ENCODE results near the gene TMEM132A. TPM values are rescaled to one million over a fixed set of nuclear protein-coding genes. Genes with fewer than 3 reads are reported as not detected.

The TMEM132A gene
- total and polyA plus RNA-seq, 2 of the 13 experiments (the other 11 are each of a cell fraction or from before 2014, with no cell fraction given): 11.1 to 32.9 TPM

- no peak for TF ChIP-seq CEBPZ (IDR thresholded peaks at IDR 0.05; ENCODE audit: low read length)
- no peak for TF ChIP-seq SOX6 (IDR thresholded peaks at IDR 0.05)
- TF ChIP-seq SOX6 (CRISPR knock-in tag; IDR thresholded peaks at IDR 0.05): no peak
- TF ChIP-seq BRD4 (CRISPR knock-in tag; IDR thresholded peaks at IDR 0.05): no peak
- TF ChIP-seq TRAFD1 (CRISPR knock-in tag; IDR thresholded peaks at IDR 0.05; ENCODE audit: borderline replicate concordance): no peak
- TF ChIP-seq TIGD3 (CRISPR knock-in tag; IDR thresholded peaks at IDR 0.05; ENCODE audit: borderline replicate concordance): 0 out of 2 replicates have a peak, but pooled peaks have one; percentile 20
- no peak for TF ChIP-seq RFXANK (CRISPR knock-in tag; IDR thresholded peaks at IDR 0.05)
- TF ChIP-seq CREB1 (IDR thresholded peaks at IDR 0.05): peak; percentile 90
- 0 out of 2 replicates have a peak, but pooled peaks have one; percentile 39 for TF ChIP-seq CREB1 (CRISPR knock-in tag; IDR thresholded peaks at IDR 0.05)
- TF ChIP-seq ZBTB21 (CRISPR knock-in tag; IDR thresholded peaks at IDR 0.05): peak; percentile 77
- no peak for TF ChIP-seq MIXL1 (CRISPR knock-in tag; IDR thresholded peaks at IDR 0.05)
- 0 out of 2 replicates have a peak, but pooled peaks have one; percentile 38 for TF ChIP-seq TGIF2 (CRISPR knock-in tag; IDR thresholded peaks at IDR 0.05)
- TF ChIP-seq HOXD1 (CRISPR knock-in tag; IDR thresholded peaks at IDR 0.05): no peak
- TF ChIP-seq GZF1 (CRISPR knock-in tag; IDR thresholded peaks at IDR 0.05): 0 out of 2 replicates have a peak, but pooled peaks have one; percentile 42
- no peak for TF ChIP-seq ARNT (IDR thresholded peaks at IDR 0.05)
- 0 out of 2 replicates have a peak, but pooled peaks have one; percentile 45 for TF ChIP-seq ZNF280D (CRISPR knock-in tag; IDR thresholded peaks at IDR 0.05)
- TF ChIP-seq CREM (IDR thresholded peaks at IDR 0.05): peak; percentile 47; the same call in 1 of the 2 replicates
- no peak for TF ChIP-seq CREM (CRISPR knock-in tag; IDR thresholded peaks at IDR 0.05)
- TF ChIP-seq SMARCC2 (IDR thresholded peaks at IDR 0.05): no peak
- no peak for TF ChIP-seq HOXA5 (CRISPR knock-in tag; IDR thresholded peaks at IDR 0.05)
- no peak for TF ChIP-seq RFX3 (CRISPR knock-in tag; IDR thresholded peaks at IDR 0.05)
- TF ChIP-seq ZNF572 (CRISPR knock-in tag; IDR thresholded peaks at IDR 0.05): no peak
These were observed 18.6 kb upstream of the TMEM132A start (continued) for GRCh38 chr11:60905551-60906113.
